Keratinocyte (primary cell): ENCODE measurements around the gene PRKCZ. TPM values are rescaled to one million over a fixed set of nuclear protein-coding genes. Genes with fewer than 3 reads are reported as not detected.

Experiments used
- DNase-seq: peaks from one replicate; pipeline ENCODE4 v3.0.0-alpha.2; 2011; ENCODE audit warnings: low read depth, missing footprints, low spot score
- FAIRE-seq: peaks from 2 replicates; lab custom pipeline; 2011; peaks lifted over from hg19 to GRCh38; lab: Jason Lieb, UNC
- H2AFZ ChIP-seq: 2 replicates; pipeline ENCODE4 v1.6.0; 2012; ENCODE audit warnings: low read length, control low read depth, inconsistent platforms; ENCODE audit not compliant: control insufficient read depth
- H3K27ac ChIP-seq: 2 replicates; pipeline ENCODE4 v1.5.1; 2011; ENCODE audit warnings: low read length; ENCODE audit not compliant: control insufficient read depth, insufficient read depth
- H3K27me3 ChIP-seq: 3 replicates; pipeline ENCODE4 v1.6.0; 2011; ENCODE audit warnings: low read length; ENCODE audit not compliant: control insufficient read depth, insufficient read depth; ENCODE audit errors: extremely low read depth
- H3K36me3 ChIP-seq, 2 experiments: 2 replicates in 1 of 2; 3 replicates in 1 of 2; pipeline ENCODE4 v1.5.1; 2011; ENCODE audit warnings: low read length in 2 of 2, mild to moderate bottlenecking in 1 of 2; ENCODE audit not compliant: control insufficient read depth in 2 of 2, insufficient read depth in 2 of 2; ENCODE audit errors: extremely low read depth in 1 of 2
- H3K4me1 ChIP-seq: 3 replicates; pipeline ENCODE4 v1.5.1; 2011; ENCODE audit warnings: low read length; ENCODE audit not compliant: control insufficient read depth, insufficient read depth; ENCODE audit errors: extremely low read depth
- H3K4me2 ChIP-seq: 3 replicates; pipeline ENCODE4 v1.6.0; 2011; ENCODE audit warnings: low read depth, low read length; ENCODE audit not compliant: control insufficient read depth, insufficient read depth; ENCODE audit errors: extremely low read depth
- H3K4me3 ChIP-seq, 3 experiments: fragments of 200-600 bp in 1 of 3; sonication (generic) in 1 of 3; 2 replicates in 2 of 3; 3 replicates in 1 of 3; pipeline ENCODE4 v1.5.1; 2011 to 2016; ENCODE audit warnings: low read length in 3 of 3, mild to moderate bottlenecking in 3 of 3, control low read depth in 2 of 3, inconsistent platforms in 1 of 3, low read depth in 1 of 3, mixed read lengths in 1 of 3, mixed run types in 1 of 3, moderate library complexity in 1 of 3; ENCODE audit not compliant: control insufficient read depth in 2 of 3, insufficient read depth in 2 of 3; ENCODE audit errors: extremely low read depth in 1 of 3
- H3K79me2 ChIP-seq: 2 replicates; pipeline ENCODE4 v1.6.0; 2012; ENCODE audit warnings: low read length; ENCODE audit not compliant: control insufficient read depth, insufficient read depth
- H3K9ac ChIP-seq: 3 replicates; pipeline ENCODE4 v1.6.0; 2011; ENCODE audit warnings: low read length; ENCODE audit not compliant: control insufficient read depth, insufficient read depth; ENCODE audit errors: extremely low read depth
- H3K9me1 ChIP-seq: 3 replicates; pipeline ENCODE4 v1.6.0; 2011; ENCODE audit warnings: low read length; ENCODE audit not compliant: control insufficient read depth, insufficient read depth; ENCODE audit errors: extremely low read depth
- H3K9me3 ChIP-seq: 2 replicates; pipeline ENCODE4 v1.5.1; 2012; ENCODE audit warnings: low read depth, low read length; ENCODE audit not compliant: control insufficient read depth
- H4K20me1 ChIP-seq: 3 replicates; pipeline ENCODE4 v1.6.0; 2011; ENCODE audit warnings: low read length; ENCODE audit not compliant: control insufficient read depth, insufficient read depth; ENCODE audit errors: extremely low read depth
- CTCF ChIP-seq, 3 experiments: IDR thresholded peaks in 1 of 3; conservative IDR thresholded peaks in 1 of 3; optimal IDR thresholded peaks in 1 of 3; 2 replicates in 2 of 3; 3 replicates in 1 of 3; pipeline versions ENCODE3 to v1.5.1; 2011; ENCODE audit warnings: low read length in 3 of 3, mild to moderate bottlenecking in 3 of 3, moderate library complexity in 2 of 3, control low read depth in 1 of 3, inconsistent platforms in 1 of 3; ENCODE audit not compliant: insufficient read depth in 2 of 3; ENCODE audit errors: extremely low read depth in 1 of 3
- EZH2 ChIP-seq: IDR thresholded peaks from one replicate; pipeline ENCODE4 v1.6.1; 2012; ENCODE audit warnings: inconsistent platforms, mild to moderate bottlenecking, low read length, moderate library complexity
- dilution Hi-C: fragments of 300-500 bp; cut with MboI; formaldehyde crosslinking; loops from one replicate; pipeline ENCODE4 v1.7.0; 2020; ENCODE audit warnings: low sequenced_read_pairs; ENCODE audit not compliant: extremely low pct_ligation_motif_present
- polyA plus RNA-seq, 5 experiments: library from polyadenylated mRNA; depleted of rRNA in 3 of 5; stranded (reverse) in 3 of 5; stranded (forward) in 1 of 5; unstranded in 1 of 5; fragments of >200 nt; gene quantifications; 1 replicate in 1 of 5; 2 replicates in 3 of 5; 3 replicates in 1 of 5; pipeline versions ENCODE4 v1.2.1 to v1.2.3, GENCODE V29; 2011 to 2012; ENCODE audit warnings: missing spikeins in 2 of 5, low read depth in 1 of 5, low replicate concordance in 1 of 5

PRKCZ gene
- polyA plus RNA-seq, 1 donor (not counting 4 experiments of a cell fraction or from before 2014, with no cell fraction given) = 36.3 TPM

DNA sequence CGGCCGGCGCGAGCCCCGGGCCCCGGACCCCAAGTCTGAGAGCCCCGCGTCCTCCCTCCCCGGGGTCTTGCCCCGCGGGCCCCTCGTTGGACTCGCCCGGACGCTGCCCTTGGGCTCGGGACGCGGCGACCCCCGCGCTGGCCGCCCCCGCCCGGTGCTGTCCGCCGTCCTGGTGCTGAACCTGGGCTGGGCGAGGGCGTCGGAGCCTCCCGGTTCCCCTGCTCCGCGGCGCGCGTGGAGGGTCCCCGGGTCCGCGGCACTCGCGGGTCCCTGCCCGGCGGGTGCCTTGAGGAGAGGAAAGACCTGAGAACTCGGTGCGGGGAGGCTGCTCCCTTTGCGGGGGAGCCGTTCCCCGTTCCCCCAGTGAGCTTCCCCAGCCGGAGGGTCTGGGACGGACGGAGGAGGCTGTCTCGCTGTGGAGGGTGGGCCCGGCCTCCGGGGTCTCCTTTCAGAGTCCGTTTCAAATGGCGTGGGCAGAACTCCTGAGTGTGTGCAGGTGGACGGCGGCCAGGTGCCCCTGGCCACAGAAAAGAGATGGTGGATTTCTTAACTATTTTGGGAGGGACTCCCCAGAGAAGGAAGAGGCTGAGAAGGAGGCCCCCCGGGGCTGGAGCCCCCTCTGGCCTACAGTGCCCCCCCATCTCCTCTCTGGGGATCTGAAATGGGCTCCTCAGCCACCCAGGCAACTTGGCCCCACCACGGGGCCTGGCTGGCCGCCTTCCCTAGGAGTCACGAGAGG lies 30.5 kb upstream of the PRKCZ start:
- Histone ChIP-seq H3K79me2 (no peaks in the 10 kb centered on the region), H3K9me3 (no peaks in the 10 kb centered on the region), H3K4me3 (no peak overlapping the region), H3K9ac (no peak overlapping the region), H3K9me1 (no peaks in the 10 kb centered on the region), H3K36me3 (no peaks in the 10 kb centered on the region), H3K27me3 (peaks cover 73% of the 10 kb centered on the region), H3K4me1 (no peaks in the 10 kb centered on the region), H4K20me1 (peaks cover 3% of the 10 kb centered on the region), H3K4me2 (no peak overlapping the region), H3K27ac (no peak overlapping the region), H2AFZ (no peak overlapping the region)
- dilution Hi-C loops = no loop called here
- FAIRE-seq (no peak), DNase-seq (no peak)
- TF ChIP-seq EZH2 (peak; percentile 89), CTCF (optimal IDR thresholded peaks at IDR 0.05 in 1 of 3, IDR thresholded peaks at IDR 0.05 in 1 of 3, conservative IDR thresholded peaks at IDR 0.05 in 1 of 3; ENCODE audit: extremely low read depth in 1 of 3, insufficient read depth in 2 of 3, low read length in 3 of 3) (no peak)

GRCh38 chr1:2020310-2020655 lies 29.9 kb upstream of the PRKCZ start:
- Histone ChIP-seq H4K20me1 (peaks cover 3% of the 10 kb centered on the region), H3K27me3 (peaks cover 73% of the 10 kb centered on the region), H3K4me1 (no peaks in the 10 kb centered on the region), H3K4me2 (no peak overlapping the region), H3K79me2 (no peaks in the 10 kb centered on the region), H3K4me3 (no peak overlapping the region), H3K27ac (no peak overlapping the region), H2AFZ (no peak overlapping the region), H3K9me3 (no peaks in the 10 kb centered on the region), H3K9ac (no peak overlapping the region), H3K36me3 (no peaks in the 10 kb centered on the region), H3K9me1 (no peaks in the 10 kb centered on the region)
- dilution Hi-C loops = no loop called here
- FAIRE-seq = no peak
- no peak for DNase-seq
- TF ChIP-seq CTCF (optimal IDR thresholded peaks at IDR 0.05 in 1 of 3, IDR thresholded peaks at IDR 0.05 in 1 of 3, conservative IDR thresholded peaks at IDR 0.05 in 1 of 3; ENCODE audit: extremely low read depth in 1 of 3, insufficient read depth in 2 of 3, low read length in 3 of 3) (no peak), EZH2 (no peak)
